HEK293T (cell line): Measurements from ENCODE around the gene NANP.

Experiments used
- ELF4 ChIP-seq: fragments of 450-650 bp; IDR thresholded peaks from 2 replicates; pipeline ENCODE4 v1.6.1; 2017; ENCODE audit warnings: antibody characterized with exemption
- NFRKB ChIP-seq: fragments of 450-650 bp; IDR thresholded peaks from 2 replicates; pipeline ENCODE4 v1.6.1; 2016; ENCODE audit warnings: mild to moderate bottlenecking, moderate library complexity
- SP1 ChIP-seq: fragments of 450-650 bp; IDR thresholded peaks from 2 replicates; pipeline ENCODE4 v1.6.1; 2017
- SUZ12 ChIP-seq: fragments of 450-650 bp; IDR thresholded peaks from 2 replicates; pipeline ENCODE4 v1.6.1; 2016; ENCODE audit warnings: mild to moderate bottlenecking
- TARDBP ChIP-seq: fragments of 450-650 bp; IDR thresholded peaks from 2 replicates; pipeline ENCODE4 v1.6.1; 2016
- TF ChIP-seq, protein P1 (sequence below): fragments of 450-650 bp; IDR thresholded peaks from 2 replicates; pipeline ENCODE4 v1.6.1; 2016

DNA sequence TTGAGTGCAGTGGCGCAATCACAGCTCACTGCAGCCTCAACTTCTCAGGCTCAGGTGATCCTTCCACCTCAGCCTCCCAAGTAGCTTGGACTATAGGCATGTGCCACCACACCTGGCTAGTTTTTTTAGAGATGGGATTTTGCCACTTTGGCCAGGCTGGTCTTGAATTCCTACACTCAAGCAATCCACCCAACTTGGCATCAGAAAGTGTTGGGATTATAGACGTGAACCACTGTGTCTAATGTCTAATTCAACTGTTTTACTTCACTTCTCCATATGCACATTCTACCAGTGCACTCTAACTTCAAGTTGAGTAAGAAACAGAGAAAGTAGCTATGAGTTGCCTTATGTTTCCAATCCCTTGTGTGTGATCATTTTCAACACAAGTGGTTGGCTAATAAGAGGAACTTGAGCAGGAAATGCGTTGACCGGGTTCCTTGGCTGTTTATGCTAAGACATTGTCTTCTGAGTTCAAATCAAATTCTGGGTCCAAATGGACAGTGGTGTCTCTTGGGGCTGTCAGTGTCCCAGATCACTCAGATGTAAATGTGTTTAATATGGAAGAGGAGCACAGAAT is 48.9 kb upstream of the NANP start:
- TF ChIP-seq, protein P1, sequence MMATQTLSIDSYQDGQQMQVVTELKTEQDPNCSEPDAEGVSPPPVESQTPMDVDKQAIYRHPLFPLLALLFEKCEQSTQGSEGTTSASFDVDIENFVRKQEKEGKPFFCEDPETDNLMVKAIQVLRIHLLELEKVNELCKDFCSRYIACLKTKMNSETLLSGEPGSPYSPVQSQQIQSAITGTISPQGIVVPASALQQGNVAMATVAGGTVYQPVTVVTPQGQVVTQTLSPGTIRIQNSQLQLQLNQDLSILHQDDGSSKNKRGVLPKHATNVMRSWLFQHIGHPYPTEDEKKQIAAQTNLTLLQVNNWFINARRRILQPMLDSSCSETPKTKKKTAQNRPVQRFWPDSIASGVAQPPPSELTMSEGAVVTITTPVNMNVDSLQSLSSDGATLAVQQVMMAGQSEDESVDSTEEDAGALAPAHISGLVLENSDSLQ = no peak
- TF ChIP-seq TARDBP (no peak), NFRKB (no peak), SUZ12 (no peak), SP1 (no peak), ELF4 (no peak)
